Left ventricle myocardium superior (tissue), 1 donor: ENCODE results near the gene PWP1. TPM values are rescaled to one million over a fixed set of nuclear protein-coding genes. Genes with fewer than 3 reads are reported as not detected.
A peak's percentile ranks its signal among the peaks of the same experiment; 100 is the strongest.

Experiments used
- ATAC-seq: fragments of 200-7000 bp; cut with Tn5 transposase; one replicate; pipeline ENCODE4 v1.9.1; 2020; ENCODE audit warnings: mild to moderate bottlenecking, moderate library complexity
- DNase-seq: peaks from one replicate; pipeline ENCODE4 v3.0.0-alpha.2; 2020
- intact Hi-C: fragments of 100-400 bp; cut with micrococcal nuclease; formaldehyde crosslinking; loops from one replicate; pipeline ENCODE4 v1.11.0; 2022
- long read RNA-seq: library from polyadenylated mRNA; unstranded; transcript quantifications from one replicate; pipeline ENCODE4 v2.0.0, GENCODE V29; 2021
- total RNA-seq: library from RNA; stranded (reverse); fragmentation: NEBNext Ultra II Directional; extraction: Animal tissue kit (Norgen Biotek cat#: 25700); gene quantifications from one replicate; pipeline ENCODE4 v1.2.1, GENCODE V29; 2021
- donor health status: DM: no; HTN: yes; CAD: no; lungs with severe emphysema.

Gene PWP1
- total RNA-seq: 12.0 TPM
- long read RNA-seq, transcript PWP1-201 (15 exons, 2,621 nt): major isoform, 27 of 35 reads
- long read RNA-seq, partial matches to known transcripts: 6 of 35 reads
- long read RNA-seq, other reads (novel, unspliced or antisense): 2 of 35 reads

DNA sequence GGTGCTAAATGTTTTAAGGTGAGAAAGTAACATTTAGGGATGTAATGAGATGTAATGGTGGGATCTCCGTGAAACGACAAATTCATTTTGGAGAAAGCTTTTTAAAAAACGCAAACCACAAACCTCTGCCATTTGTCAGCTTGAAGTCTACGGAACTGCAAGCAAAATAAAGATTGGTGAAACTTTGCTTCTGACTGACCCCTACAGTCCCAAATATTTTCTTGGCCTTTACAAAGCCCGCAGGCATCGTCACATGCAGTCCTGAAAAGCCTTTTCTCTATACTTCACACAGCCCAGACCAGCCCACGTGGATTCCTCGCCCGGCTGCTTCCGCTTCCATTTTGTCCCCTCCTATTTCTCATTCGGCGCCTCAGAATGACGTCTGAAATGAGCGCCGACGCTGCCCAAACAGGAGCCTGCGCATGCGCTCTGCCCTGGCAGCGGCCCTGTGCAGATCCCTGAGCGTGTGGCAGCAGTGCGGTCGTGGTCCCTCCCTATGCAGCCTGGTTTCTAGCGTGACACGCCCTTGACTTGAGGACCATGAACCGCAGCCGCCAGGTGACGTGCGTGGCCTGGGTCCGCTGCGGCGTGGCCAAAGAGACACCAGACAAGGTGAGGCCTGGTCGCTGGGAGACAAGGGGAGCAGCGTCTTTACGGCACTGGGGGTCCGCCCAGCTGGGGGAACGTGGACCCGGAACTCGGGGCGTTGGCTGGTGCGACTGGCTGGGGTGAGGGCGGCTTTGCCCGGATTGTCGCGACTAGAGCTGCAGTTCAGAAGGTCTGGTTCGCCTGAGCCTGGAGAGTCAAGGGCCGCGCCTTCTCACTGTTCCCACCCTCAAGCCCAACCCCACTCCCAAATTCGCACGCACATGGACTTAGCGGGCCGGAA is at the start of gene PWP1:
Gene PWP1 (plus strand): TSS at position 440 of the 889 bp plus-strand sequence. CDS start 101 bp downstream, at position 541.
- peak; percentile 98 for DNase-seq
- peak; percentile 98 for ATAC-seq
- intact Hi-C loops: no loop called here

DNA sequence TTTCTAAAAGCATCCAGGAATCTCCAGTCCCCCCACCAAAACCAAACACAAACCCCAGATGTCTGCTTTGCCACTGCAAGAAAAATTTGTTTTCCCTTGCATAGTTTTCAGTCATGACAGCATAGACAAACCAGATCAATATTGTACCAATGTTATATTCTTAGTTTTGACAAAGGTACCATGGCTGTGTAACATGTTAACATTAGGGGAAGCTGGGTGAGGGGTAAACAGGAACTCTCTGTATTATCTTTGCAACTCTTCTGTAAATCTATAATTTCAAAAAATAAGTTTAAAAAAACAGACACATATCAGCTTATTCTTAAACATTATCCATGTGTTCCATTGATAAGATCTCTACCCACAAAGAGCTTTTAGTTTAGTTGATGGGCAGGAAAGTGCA is 44.4 kb upstream of the PWP1 start:
- ATAC-seq (no peak), DNase-seq (no peak)
- intact Hi-C loops: no loop called here

DNA sequence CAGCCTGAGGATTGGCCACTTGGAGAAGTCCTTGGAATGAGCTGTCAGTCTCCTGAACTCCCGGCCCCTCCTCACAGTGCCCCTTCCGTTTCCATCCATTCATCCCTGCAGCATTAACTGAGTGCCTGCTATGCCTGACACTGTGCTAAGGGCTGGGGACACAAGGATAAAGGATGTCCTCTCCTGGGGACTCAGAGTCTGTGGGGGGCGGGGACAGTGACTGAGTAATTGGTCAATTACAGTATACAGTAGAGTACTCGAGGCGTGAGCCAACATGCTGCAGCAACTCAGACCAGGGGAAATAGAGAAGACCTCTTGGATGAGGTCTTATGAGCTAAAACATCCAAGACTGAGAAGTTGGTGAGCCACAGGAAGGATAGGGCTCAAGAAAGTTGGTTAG is 43.4 kb upstream of the PWP1 start:
- intact Hi-C loops: no loop called here
- DNase-seq (no peak), ATAC-seq (no peak)

DNA sequence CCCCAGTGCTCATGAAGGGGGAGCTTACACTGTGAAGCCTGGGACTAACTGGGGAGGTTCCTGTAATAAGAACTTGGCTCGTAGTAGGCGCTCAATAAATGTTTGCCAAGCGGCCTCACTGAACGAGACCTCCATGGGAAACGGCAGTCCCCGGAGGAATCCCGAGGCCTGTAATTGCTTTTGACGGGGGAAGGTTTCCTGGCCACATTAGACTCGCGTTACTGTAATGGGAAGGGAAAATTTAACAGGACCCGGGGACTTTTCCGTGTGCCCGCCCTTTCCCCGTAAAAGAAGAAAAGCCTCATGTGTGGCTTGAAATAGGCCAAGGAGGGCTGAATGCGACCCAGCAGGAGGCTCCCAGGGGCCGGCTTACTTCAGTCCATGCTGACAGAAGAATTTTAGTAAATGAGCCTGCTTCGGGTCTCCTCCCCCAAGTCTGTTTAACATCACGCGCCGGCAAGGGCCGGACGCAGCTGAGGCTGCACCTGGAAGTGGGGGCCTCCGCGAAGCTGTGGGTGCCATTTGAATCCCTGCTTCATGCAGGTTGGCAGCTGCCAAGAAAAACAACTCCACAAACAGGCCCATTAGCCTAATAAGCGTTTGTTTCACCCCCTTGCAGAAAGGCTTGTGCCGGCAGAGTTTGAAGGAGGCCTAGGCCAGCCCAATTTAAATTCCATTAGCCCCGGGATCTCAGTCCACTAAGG is 39.8 kb upstream of the PWP1 start:
- intact Hi-C loops: no loop called here
- ATAC-seq: peak; percentile 50
- no peak for DNase-seq

DNA sequence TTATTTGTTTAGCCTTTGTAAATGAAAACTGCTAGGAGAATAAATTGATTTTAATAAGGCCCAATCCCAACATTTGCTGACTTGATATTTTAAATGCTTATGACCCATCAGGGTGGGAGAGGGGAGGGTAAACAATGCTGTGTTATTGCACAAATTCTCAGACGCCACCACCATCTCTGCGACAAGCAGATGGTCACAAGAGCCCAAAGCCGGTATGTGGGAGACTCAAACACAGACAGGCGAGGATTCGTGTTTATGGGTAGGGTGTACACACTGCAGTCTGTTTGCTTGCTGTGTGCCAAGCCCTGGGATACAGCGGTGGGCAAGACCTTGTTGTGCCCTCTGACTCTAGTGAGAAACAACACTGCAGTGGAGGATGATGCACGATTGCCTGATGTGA is 39.2 kb upstream of the PWP1 start:
- intact Hi-C loops: no loop called here

DNA sequence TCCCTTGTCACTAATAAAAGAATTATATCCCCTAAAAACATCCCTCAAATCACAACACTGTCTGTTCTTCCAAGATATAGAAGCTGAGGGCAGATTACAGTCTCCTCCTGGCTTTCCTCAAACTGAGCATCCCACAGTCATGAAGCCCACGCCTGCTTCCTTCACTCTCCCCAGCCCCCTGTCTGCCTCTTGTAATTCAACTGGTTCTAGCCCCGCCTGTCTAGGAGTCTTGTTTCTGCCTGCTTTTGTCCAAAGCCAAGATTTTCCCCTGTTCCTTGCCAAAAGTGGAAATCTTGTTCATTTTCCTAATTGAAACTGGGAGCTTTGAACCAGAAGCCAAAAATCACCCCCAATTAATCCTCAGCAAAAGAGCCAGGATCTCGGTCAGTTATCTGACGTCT is 35.9 kb upstream of the PWP1 start:
- DNase-seq (no peak), ATAC-seq (no peak)
- intact Hi-C loops: no loop called here

More for the DNA sequence above, 39.2 kb upstream of the PWP1 start:
- no peak for ATAC-seq
- DNase-seq: no peak

DNA sequence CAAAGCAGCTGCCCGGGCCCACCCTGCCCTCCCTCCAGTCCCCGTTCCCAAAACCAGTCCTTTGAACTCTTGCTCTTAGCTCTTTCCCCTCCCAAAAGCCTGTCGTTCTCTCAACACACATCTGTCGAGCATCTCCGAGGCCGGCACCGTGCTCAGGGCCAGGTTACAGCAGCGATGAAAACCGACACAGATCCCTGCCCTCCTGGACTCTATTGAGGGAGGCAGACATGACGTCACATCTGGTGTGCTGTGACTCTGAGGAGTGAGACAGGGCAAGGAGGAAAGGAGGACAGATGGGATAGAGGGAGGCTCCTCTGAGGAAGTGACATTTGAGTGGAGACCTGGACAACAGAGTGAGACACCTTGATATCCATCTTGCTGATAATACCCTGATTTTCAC is 34.6 kb upstream of the PWP1 start:
- no peak for ATAC-seq
- intact Hi-C loops: no loop called here
- DNase-seq: no peak

DNA sequence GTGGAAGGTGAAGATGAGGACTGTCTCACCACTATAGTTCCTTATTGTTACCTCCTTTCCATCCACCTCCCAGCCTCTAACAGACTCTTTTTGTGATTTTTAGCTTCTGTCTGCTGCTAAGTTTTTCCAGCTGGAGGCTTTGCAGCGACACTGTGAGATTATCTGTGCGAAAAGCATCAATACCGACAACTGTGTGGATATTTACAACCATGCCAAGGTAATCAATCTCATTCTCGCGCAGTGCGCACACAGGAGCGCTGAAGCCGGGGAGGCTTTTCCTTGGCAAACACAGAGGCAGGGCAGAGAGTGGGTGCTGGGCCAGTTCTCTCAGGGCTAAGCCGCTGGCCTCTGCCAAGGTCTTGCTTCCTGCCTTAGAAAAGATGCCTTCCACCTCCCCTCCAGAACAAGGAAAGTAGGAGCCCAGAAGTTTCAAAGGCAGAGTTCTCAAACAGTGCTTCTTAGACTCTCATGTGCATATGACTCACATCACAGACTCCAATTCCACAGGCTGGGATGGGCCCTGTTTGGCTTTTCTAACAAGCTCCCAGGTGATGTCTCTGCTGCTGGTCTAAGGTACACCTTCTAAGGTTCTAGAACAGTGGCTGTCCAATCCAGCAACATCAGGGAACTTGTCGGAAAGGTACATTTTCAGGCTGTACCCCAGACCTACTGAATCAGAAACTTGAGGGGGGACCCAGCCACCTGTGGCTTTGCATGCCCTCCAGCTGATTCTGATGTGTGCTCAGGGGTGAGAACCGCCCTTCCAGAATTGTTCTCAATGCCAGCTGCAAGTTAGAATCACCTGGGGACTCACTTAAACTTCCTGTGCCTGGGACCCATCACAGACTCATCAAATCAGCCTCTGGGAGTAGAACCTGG is 33.8 kb upstream of the PWP1 start:
- intact Hi-C loops: no loop called here
- DNase-seq (no peak), ATAC-seq (no peak)

DNA sequence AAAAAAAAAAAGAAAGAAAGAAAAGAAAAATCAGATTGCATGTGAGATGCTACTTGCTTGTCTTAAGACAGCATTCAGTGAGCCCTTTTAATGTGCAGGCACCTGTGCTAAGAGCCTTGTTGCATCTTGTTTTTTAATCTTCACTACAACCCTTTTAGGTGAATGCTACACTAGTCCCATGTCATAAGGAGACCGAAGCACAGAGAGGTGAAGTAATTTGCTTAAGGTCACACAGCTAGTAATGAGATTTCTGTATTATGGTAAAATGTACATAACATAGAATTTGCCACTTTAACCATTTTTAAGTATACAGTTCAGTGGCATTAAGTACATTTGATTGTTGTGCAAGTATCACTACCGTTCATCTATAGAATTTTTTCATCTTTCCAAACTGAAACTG is 32.1 kb upstream of the PWP1 start:
- intact Hi-C loops: no loop called here
- ATAC-seq (no peak), DNase-seq (no peak)

DNA sequence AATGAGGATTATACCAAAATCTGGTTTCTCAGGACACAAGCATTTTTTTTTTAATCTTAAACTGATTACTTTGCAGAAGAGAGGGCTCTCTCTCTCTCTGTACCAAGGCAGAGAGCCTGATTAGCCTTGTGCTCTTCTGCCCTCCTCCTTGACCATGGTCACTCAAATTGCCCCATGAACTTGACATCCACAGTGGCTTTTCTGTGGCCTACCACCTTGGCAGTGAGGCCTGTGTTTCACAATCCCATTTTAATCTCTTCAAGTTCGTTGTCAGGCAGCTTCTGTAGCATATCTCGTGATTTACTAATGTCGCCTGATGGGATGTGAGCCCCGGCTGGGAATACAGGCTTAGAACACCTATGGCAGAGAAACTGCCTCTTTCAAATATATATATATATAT is 30.7 kb upstream of the PWP1 start:
- DNase-seq: no peak
- intact Hi-C loops: no loop called here
- ATAC-seq: peak; percentile 14

DNA sequence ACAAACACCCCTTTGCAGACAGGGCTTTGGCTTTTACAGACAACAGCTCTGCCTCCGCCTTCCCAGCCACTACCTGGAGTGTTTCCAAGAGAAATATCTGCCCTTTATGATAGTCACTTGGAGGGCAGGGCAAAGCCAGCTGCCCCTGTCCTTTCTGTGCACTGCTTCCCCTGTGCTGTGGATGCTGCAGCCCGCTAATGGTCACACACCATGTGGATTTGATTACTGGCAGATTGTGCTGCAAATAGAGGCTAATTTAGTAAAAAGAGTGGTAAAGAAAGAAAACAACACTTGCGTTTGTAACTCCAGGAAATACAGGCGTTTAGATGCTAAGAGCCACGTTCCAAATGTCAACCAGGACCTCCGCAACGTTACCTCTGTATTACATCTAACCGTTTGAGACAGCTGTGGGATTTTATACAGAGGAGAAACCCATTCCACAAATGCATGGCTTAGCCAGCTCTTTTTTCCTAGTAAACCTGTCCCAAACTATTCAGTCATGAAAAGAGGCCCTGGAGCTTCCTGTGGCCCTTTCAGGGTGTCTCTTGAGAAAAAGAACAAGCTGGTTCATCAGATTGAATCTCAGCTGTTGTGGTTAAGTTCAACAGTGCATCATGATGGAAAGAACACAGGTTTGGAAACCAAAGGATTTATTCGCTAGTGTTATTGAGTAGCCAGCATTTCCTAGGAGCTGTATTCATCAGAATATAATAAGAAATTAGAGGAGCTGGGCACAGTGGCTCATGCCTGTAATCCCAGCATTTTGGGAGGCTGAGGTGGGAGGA is 30.1 kb upstream of the PWP1 start:
- intact Hi-C loops: no loop called here
- ATAC-seq (peak; percentile 78), DNase-seq (no peak)

DNA sequence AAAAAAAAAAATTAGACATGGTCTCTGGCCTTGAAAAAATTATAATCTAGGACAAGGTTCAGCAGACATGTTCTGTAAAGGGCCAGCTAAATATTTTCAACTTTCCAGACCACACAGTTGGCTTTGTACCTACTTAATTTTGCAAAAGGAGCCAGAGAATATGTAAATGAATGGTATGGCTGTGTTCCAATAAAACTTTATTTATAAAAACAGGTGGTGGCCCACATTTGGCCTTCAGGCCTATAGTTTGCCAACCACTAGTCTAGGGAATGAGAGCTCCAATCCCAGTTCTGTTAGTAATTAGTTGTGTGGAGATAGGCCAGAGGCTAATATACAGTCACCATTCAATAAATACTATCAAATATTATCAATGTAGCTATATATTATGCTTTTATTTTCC is 29.3 kb upstream of the PWP1 start:
- no peak for ATAC-seq

DNA sequence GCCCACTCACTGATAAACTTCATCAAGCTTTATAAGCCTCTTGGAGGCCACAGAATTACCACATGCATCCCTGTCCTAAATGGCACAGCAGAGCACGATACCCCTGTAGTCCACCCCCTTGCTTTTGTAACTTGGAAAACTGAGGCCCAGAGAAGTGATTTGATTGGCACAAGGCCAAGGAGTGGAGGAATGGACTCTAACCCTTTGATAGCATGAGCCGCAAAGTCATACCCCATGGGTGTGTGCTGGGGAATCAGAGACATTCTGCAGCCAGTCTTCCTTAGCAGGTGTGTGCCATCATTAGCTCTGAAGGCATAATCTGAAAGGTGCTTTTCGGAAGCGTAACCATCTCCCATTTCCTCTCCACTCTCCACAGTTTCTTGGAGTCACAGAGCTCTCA is 28.5 kb upstream of the PWP1 start:
- no peak for ATAC-seq
- intact Hi-C loops: no loop called here

More for the DNA sequence above, 29.3 kb upstream of the PWP1 start:
- DNase-seq: no peak
- intact Hi-C loops: no loop called here

DNA sequence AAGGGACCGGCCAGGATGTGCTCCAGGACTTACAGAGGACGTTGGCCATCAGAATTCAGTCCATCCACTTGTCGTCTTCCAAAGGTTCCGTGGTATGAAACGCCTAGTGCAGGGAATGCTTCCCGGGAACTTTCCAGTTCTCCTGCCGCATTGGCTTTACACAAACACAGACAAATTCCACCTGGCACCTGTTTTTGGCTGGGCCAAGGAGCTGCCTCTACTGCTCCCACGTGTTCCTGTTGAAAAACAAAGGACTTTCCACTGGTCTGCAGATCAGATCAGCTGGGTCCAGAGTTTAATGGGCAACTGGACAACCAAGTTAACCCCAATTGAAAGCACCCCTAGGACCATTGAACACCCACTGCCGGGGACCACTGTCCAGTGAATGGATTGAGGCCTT is 28.0 kb upstream of the PWP1 start:
- no peak for ATAC-seq
- DNase-seq: no peak
- intact Hi-C loops: no loop called here

More for the DNA sequence above, 28.5 kb upstream of the PWP1 start:
- DNase-seq: no peak

DNA sequence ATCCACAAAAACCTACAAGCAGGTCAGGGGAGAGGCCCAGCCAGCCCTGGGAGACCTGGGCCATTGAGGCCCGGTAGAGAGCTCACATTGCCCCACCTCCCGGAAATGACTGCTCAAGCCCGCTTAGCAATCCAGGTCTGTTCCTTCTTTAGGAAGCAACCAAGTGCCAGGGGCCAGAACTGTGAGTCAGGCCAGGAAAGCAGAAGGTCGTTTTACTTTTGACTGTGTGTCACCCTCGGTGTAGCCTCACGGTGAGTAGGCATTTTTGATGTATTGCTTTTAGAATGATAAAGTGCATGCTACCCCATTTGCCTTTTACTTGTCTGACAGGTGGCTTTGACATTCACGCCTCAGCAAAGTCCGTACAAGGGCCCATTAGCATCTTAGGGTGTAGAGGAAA is 25.4 kb upstream of the PWP1 start:
- intact Hi-C loops: no loop called here
- no peak for ATAC-seq
- no peak for DNase-seq

DNA sequence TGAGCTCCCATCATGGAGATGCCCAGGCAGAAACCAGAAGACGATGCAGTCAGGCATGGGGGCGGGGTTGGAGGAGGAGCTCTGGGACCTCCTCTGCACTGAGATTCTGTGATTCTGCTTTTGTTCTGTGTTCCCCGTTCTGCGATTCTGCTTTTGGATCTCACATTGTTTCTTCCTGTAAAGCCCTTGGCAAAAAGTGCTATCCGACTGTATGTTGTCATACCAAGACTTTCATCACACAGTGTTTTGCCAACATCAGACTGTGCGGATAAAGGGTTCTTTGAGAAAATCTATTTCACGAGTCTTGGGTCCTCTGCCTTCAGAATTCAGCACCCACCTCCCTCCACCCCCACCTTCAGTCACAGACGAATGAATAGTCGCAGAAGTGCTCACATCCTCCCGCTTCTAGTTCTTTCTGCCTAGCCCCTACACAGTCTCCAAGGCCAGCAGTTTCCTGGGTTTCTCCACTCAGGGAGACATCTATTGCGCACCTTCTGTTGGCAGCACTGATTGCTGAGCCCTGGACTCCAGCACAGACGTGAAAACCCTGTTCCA is 24.7 kb upstream of the PWP1 start:
- no peak for ATAC-seq

DNA sequence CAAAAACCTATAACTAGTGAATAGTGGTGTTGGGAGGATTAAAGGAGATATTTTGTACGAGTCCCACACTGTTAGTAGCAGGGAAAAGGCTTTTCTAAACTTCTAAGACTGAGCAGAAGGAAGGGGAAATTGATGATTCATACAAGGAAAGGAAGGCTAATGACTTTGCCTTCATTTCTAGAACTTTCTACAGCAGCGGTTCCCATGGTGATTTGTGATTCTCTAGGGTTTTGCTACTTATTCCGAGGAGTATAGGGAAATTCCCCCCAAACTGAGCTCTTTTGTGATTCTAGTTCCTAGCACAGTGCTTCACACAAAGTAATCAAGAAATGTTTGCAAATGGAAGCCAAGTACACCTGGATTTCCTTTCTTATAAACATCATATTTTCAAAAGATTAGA is 23.8 kb upstream of the PWP1 start:
- no peak for DNase-seq
- no peak for ATAC-seq
- intact Hi-C loops: no loop called here

More for the DNA sequence above, 24.7 kb upstream of the PWP1 start:
- no peak for DNase-seq
- intact Hi-C loops: no loop called here

DNA sequence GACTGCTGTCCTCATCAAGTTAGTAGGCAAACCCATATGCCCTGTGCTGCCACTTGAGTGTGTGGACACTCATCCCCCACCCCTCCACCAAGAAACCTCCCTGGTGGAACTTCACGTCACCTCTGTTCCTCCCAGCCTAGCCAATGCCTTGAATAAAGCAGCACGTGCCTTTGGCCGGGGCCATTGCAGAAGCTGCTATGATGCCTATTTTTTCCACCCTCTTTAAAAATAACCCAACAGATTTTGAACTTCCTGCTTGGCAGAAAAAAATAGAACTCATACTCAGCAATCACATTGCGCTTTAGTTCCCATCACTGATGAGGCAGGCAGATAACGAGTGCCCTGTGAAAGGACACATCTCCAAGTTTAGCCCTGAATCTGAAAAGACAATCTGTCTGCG is 23.1 kb upstream of the PWP1 start:
- ATAC-seq: no peak
- no peak for DNase-seq
- intact Hi-C loops: no loop called here
